AG04450 (cell line): ENCODE data around the gene FAAP100. TPM values are rescaled to one million over a fixed set of nuclear protein-coding genes. Genes with fewer than 3 reads are reported as not detected.

Experiments
- CTCF ChIA-PET: fragments of 300-600, 350-600 bp; formaldehyde crosslinking; extraction: SDS; loops from one replicate; lab custom pipeline; 2022; ENCODE audit warnings: antibody characterized with exemption, inconsistent platforms; lab: Charles Lee
- POLR2A ChIA-PET: fragments of 350-600 bp; formaldehyde crosslinking; extraction: SDS; loops from one replicate; lab custom pipeline; 2021; ENCODE audit warnings: antibody characterized with exemption, inconsistent platforms; lab: Yijun Ruan, JAX
- DNase-seq: peaks from one replicate; pipeline ENCODE4 v3.0.0-alpha.2; 2011; ENCODE audit warnings: low read depth, low spot score
- H3K27ac ChIP-seq: one replicate; pipeline ENCODE4 v1.5.1; 2012; ENCODE audit warnings: low read depth, low read length, control low read depth
- H3K27me3 ChIP-seq: one replicate; pipeline ENCODE4 v1.6.0; 2012; ENCODE audit warnings: low read length; ENCODE audit not compliant: control insufficient read depth, insufficient read depth
- H3K4me3 ChIP-seq: 2 replicates; pipeline ENCODE4 v1.5.1; 2011; ENCODE audit warnings: mild to moderate bottlenecking, low read depth, low read length, control low read depth
- H3K9me3 ChIP-seq: 2 replicates; pipeline ENCODE4 v1.5.1; 2012; ENCODE audit warnings: low read length; ENCODE audit not compliant: control insufficient read depth, insufficient read depth
- CTCF ChIP-seq: IDR thresholded peaks from 2 replicates; pipeline ENCODE4 v1.5.1; 2011; ENCODE audit warnings: low read depth, low read length, control low read depth, inconsistent platforms
- polyA plus RNA-seq: library from polyadenylated mRNA; depleted of rRNA; stranded (reverse); fragments of >200 nt; gene quantifications from 2 replicates; pipeline ENCODE4 v1.2.3, GENCODE V29; 2011

The FAAP100 gene
- polyA plus RNA-seq, 1 experiment, result 5.3 TPM

DNA sequence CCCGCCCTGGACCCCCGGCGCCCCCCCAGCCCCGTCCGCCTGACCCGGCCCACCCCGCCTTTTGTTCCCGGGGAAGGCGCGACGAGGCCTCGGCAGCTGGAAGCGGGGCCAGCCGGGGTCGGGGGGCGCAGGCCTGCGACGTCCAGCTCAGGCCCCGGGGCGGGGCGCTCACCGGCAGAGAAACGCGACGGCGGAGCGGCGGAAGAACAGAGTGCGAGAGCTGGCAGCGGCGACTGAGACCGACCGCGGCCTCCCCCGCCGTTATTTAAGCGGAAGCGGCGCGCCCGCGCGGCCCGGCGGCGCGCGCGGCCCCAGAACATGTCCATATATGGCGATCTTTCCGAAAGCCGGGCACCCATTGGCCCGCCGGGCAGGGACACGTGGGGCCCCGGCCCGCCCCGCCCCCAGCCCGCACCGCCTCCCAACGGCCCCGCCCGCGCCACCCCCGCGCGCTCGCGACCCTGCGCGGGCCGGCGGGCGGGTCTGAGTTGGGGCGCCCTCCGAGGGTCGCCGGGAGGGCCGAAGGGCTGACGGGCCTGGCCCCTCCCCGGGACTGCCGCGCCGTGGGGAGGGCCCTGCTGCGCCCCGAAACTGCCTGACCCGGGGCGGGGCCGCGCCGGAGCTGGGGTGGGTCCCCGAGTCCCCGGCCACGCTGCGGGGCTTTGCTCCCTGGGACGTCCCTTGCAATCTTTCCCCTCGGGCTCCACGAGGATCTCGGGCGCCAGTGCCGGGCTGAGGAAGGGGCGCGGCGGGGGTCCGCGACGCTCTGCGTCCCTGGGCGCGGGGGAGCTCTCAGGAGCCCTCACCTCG lies 39.4 kb downstream of the FAAP100 start, which contains the start of gene ACTG1:
TSS of gene ACTG1 (minus strand) at position 238 of the 810 bp plus-strand sequence. CDS start 445 bp downstream, outside the sequence.
- H3K27me3 ChIP-seq, result no peaks in the 10 kb centered on the region
- DNase-seq, result peak; percentile 72
- peak within 1 kb of the TSS; percentile 98 for H3K27ac ChIP-seq
- H3K4me3 ChIP-seq, result peak within 1 kb of the TSS; percentile 96
- no peak for TF ChIP-seq CTCF
- CTCF ChIA-PET, result no interaction called here
- POLR2A ChIA-PET, result interaction anchor here (0.6 to 3.4 kb wide), 14 partner anchors 10 to 190 kb away, joined by 3 to 25 read pairs (median 4); partner anchors contain the start of genes ARL16, BAHCC1, FAAP100 and HGS
- H3K9me3 ChIP-seq, result no peaks in the 10 kb centered on the region; the same call in 1 of the 2 replicates

GRCh38 chr17:81511804-81512561 lies 40.2 kb downstream of the FAAP100 start:
- H3K27me3 ChIP-seq, result no peaks in the 10 kb centered on the region
- H3K9me3 ChIP-seq, result no peaks in the 10 kb centered on the region; the same call in 1 of the 2 replicates
- TF ChIP-seq CTCF, result no peak
- POLR2A ChIA-PET, result interaction anchor here (0.6 to 3.4 kb wide), 15 partner anchors 10 to 289 kb away, joined by 3 to 25 read pairs (median 4); partner anchors contain the start of genes ARL16, BAHCC1, CEP131 and HGS
- CTCF ChIA-PET, result no interaction called here
- H3K4me3 ChIP-seq, result peak overlapping the region; percentile 96
- no peak for DNase-seq
- peak overlapping the region; percentile 89 for H3K27ac ChIP-seq

- Histone ChIP-seq H3K27me3 (no peaks in the 10 kb centered on the region), H3K9me3 (no peaks in the 10 kb centered on the region; the same call in 1 of the 2 replicates), H3K4me3 (peak overlapping the region; percentile 96), H3K27ac (peak overlapping the region; percentile 89)
- no peak for TF ChIP-seq CTCF
- CTCF ChIA-PET, result no interaction called here
- no peak for DNase-seq
- POLR2A ChIA-PET, result interaction anchor here (0.6 to 3.4 kb wide), 12 partner anchors 12 to 288 kb away, joined by 3 to 25 read pairs (median 3); partner anchors contain the start of genes BAHCC1, CEP131 and SLC38A10
Observed at GRCh38 chr17:81511554-81511803, 40.7 kb downstream of the FAAP100 start.

- Histone ChIP-seq H3K9me3 (no peaks in the 10 kb centered on the region; the same call in 1 of the 2 replicates), H3K27me3 (no peaks in the 10 kb centered on the region), H3K27ac (peak overlapping the region; percentile 89), H3K4me3 (peak overlapping the region; percentile 96)
- POLR2A ChIA-PET, result interaction anchor here (0.6 to 3.4 kb wide), 10 partner anchors 11 to 288 kb away, joined by 3 to 25 read pairs (median 4); partner anchors contain the start of genes BAHCC1, CEP131 and SLC38A10
- no peak for DNase-seq
- CTCF ChIA-PET, result no interaction called here
- no peak for TF ChIP-seq CTCF
Observed at GRCh38 chr17:81510785-81511553, 41.2 kb downstream of the FAAP100 start.
